ENCODE results near the gene CPSF2.
"Not testable (repeated sequence)": the region's sequence is repeated elsewhere in the genome, so short reads cannot be mapped to it uniquely, and the experiment has no call there.

CPSF2 gene

GRCh38 chr14:92161521-92161920 lies 39.8 kb downstream of the CPSF2 start:
- WGBS, result 96% methylated on average over 3 of the region's 3 CpGs
- H3K4me1 ChIP-seq (ENCODE audit: insufficient read depth, low read length), result no peaks in the 10 kb centered on the region
- no peak overlapping the region for H3K4me3 ChIP-seq (ENCODE audit: low read length)
- H3K27me3 ChIP-seq (ENCODE audit: insufficient read depth, low read length), result no peaks in the 10 kb centered on the region
- H3K9me3 ChIP-seq (ENCODE audit: insufficient read depth, low read depth, low read length), result peaks cover 23% of the 10 kb centered on the region
- no peak overlapping the region for H3K9ac ChIP-seq (ENCODE audit: low read depth, low read length)
- H3K36me3 ChIP-seq (ENCODE audit: insufficient read depth, low read length), result peaks cover 98% of the 10 kb centered on the region
- H3K27ac ChIP-seq (ENCODE audit: low read depth, low read length), result no peak overlapping the region

GRCh38 chr14:92164958-92165357 lies 43.2 kb downstream of the CPSF2 start:
- no peak overlapping the region for H3K9ac ChIP-seq (ENCODE audit: low read depth, low read length)
- WGBS, result 100% methylated on average over 2 of the region's 2 CpGs
- H3K36me3 ChIP-seq (ENCODE audit: insufficient read depth, low read length), result peaks cover 76% of the 10 kb centered on the region
- no peaks in the 10 kb centered on the region for H3K4me1 ChIP-seq (ENCODE audit: insufficient read depth, low read length)
- H3K9me3 ChIP-seq (ENCODE audit: insufficient read depth, low read depth, low read length), result peaks cover 23% of the 10 kb centered on the region
- H3K4me3 ChIP-seq (ENCODE audit: low read length), result no peak overlapping the region
- H3K27me3 ChIP-seq (ENCODE audit: insufficient read depth, low read length), result no peaks in the 10 kb centered on the region
- H3K27ac ChIP-seq (ENCODE audit: low read depth, low read length), result no peak overlapping the region

- H3K27ac ChIP-seq (ENCODE audit: low read depth, low read length), result no peak overlapping the region
- H3K9ac ChIP-seq (ENCODE audit: low read depth, low read length), result no peak overlapping the region
- H3K4me1 ChIP-seq (ENCODE audit: insufficient read depth, low read length), result no peaks in the 10 kb centered on the region
- 70% methylated on average over 2 of the region's 2 CpGs for WGBS
- H3K4me3 ChIP-seq (ENCODE audit: low read length), result no peak overlapping the region
- H3K27me3 ChIP-seq (ENCODE audit: insufficient read depth, low read length), result no peaks in the 10 kb centered on the region
- H3K36me3 ChIP-seq (ENCODE audit: insufficient read depth, low read length), result 0 out of 2 replicates have a peak, but pooled peaks cover 2% of the 10 kb centered on the region
- H3K9me3 ChIP-seq (ENCODE audit: insufficient read depth, low read depth, low read length), result no peaks in the 10 kb centered on the region
Observed at GRCh38 chr14:92173668-92174067, 51.9 kb downstream of the CPSF2 start.

GRCh38 chr14:92175811-92176210 lies 54.0 kb downstream of the CPSF2 start:
- H3K9me3 ChIP-seq (ENCODE audit: insufficient read depth, low read depth, low read length), result no peaks in the 10 kb centered on the region
- H3K27me3 ChIP-seq (ENCODE audit: insufficient read depth, low read length), result no peaks in the 10 kb centered on the region
- H3K36me3 ChIP-seq (ENCODE audit: insufficient read depth, low read length), result 0 out of 2 replicates have a peak, but pooled peaks cover 2% of the 10 kb centered on the region
- no peak overlapping the region for H3K27ac ChIP-seq (ENCODE audit: low read depth, low read length)
- no peaks in the 10 kb centered on the region for H3K4me1 ChIP-seq (ENCODE audit: insufficient read depth, low read length)
- WGBS, result 100% methylated on average over 1 of the region's 2 CpGs
- H3K4me3 ChIP-seq (ENCODE audit: low read length), result no peak overlapping the region
- H3K9ac ChIP-seq (ENCODE audit: low read depth, low read length), result no peak overlapping the region

- WGBS, result 92% methylated on average over 2 of the region's 2 CpGs
Observed at GRCh38 chr14:92176476-92176875, 54.7 kb downstream of the CPSF2 start.

GRCh38 chr14:92179178-92179577 lies 57.4 kb downstream of the CPSF2 start:
- H3K27ac ChIP-seq (ENCODE audit: low read depth, low read length); H3K27me3 ChIP-seq (ENCODE audit: insufficient read depth, low read length); H3K4me3 ChIP-seq (ENCODE audit: low read length); H3K9ac ChIP-seq (ENCODE audit: low read depth, low read length); H3K9me3 ChIP-seq (ENCODE audit: insufficient read depth, low read depth, low read length); H3K36me3 ChIP-seq (ENCODE audit: insufficient read depth, low read length); H3K4me1 ChIP-seq (ENCODE audit: insufficient read depth, low read length): not testable (repeated sequence)

More at GRCh38 chr14:92176476-92176875, 54.7 kb downstream of the CPSF2 start:
- H3K4me1 ChIP-seq (ENCODE audit: insufficient read depth, low read length), result no peaks in the 10 kb centered on the region
- no peaks in the 10 kb centered on the region for H3K9me3 ChIP-seq (ENCODE audit: insufficient read depth, low read depth, low read length)
- no peak overlapping the region for H3K4me3 ChIP-seq (ENCODE audit: low read length)
- no peaks in the 10 kb centered on the region for H3K36me3 ChIP-seq (ENCODE audit: insufficient read depth, low read length)
- no peak overlapping the region for H3K9ac ChIP-seq (ENCODE audit: low read depth, low read length)
- H3K27me3 ChIP-seq (ENCODE audit: insufficient read depth, low read length), result no peaks in the 10 kb centered on the region
- no peak overlapping the region for H3K27ac ChIP-seq (ENCODE audit: low read depth, low read length)

GRCh38 chr14:92185559-92185958 lies 63.8 kb downstream of the CPSF2 start:
- Histone ChIP-seq H3K27me3 (ENCODE audit: insufficient read depth, low read length) (no peaks in the 10 kb centered on the region), H3K4me3 (ENCODE audit: low read length) (no peak overlapping the region), H3K36me3 (ENCODE audit: insufficient read depth, low read length) (no peaks in the 10 kb centered on the region), H3K4me1 (ENCODE audit: insufficient read depth, low read length) (no peaks in the 10 kb centered on the region), H3K9ac (ENCODE audit: low read depth, low read length) (no peak overlapping the region), H3K9me3 (ENCODE audit: insufficient read depth, low read depth, low read length) (peaks cover 12% of the 10 kb centered on the region), H3K27ac (ENCODE audit: low read depth, low read length) (no peak overlapping the region)
- 95% methylated on average over 6 of the region's 6 CpGs for WGBS

GRCh38 chr14:92187616-92188015 lies 65.8 kb downstream of the CPSF2 start:
- 92% methylated on average over 23 of the region's 23 CpGs for WGBS
- H3K27ac ChIP-seq (ENCODE audit: low read depth, low read length); H3K27me3 ChIP-seq (ENCODE audit: insufficient read depth, low read length); H3K9ac ChIP-seq (ENCODE audit: low read depth, low read length); H3K4me1 ChIP-seq (ENCODE audit: insufficient read depth, low read length); H3K4me3 ChIP-seq (ENCODE audit: low read length); H3K36me3 ChIP-seq (ENCODE audit: insufficient read depth, low read length): not testable (repeated sequence)
- H3K9me3 ChIP-seq (ENCODE audit: insufficient read depth, low read depth, low read length), result peaks cover 12% of the 10 kb centered on the region

- H3K27me3 ChIP-seq (ENCODE audit: insufficient read depth, low read length), result no peaks in the 10 kb centered on the region
- H3K36me3 ChIP-seq (ENCODE audit: insufficient read depth, low read length), result no peaks in the 10 kb centered on the region
- H3K9me3 ChIP-seq (ENCODE audit: insufficient read depth, low read depth, low read length), result peaks cover 12% of the 10 kb centered on the region
- no peaks in the 10 kb centered on the region for H3K4me1 ChIP-seq (ENCODE audit: insufficient read depth, low read length)
- H3K27ac ChIP-seq (ENCODE audit: low read depth, low read length), result no peak overlapping the region
- WGBS, result 85% methylated on average over 6 of the region's 6 CpGs
- H3K4me3 ChIP-seq (ENCODE audit: low read length), result no peak overlapping the region
- no peak overlapping the region for H3K9ac ChIP-seq (ENCODE audit: low read depth, low read length)
Observed at GRCh38 chr14:92190768-92191167, 69.0 kb downstream of the CPSF2 start.

GRCh38 chr14:92198804-92199203 lies 77.0 kb downstream of the CPSF2 start:
- Histone ChIP-seq H3K9ac (ENCODE audit: low read depth, low read length) (no peak overlapping the region), H3K9me3 (ENCODE audit: insufficient read depth, low read depth, low read length) (no peaks in the 10 kb centered on the region), H3K36me3 (ENCODE audit: insufficient read depth, low read length) (no peaks in the 10 kb centered on the region), H3K27me3 (ENCODE audit: insufficient read depth, low read length) (peaks cover 7% of the 10 kb centered on the region; the same call in 1 of the 2 replicates), H3K27ac (ENCODE audit: low read depth, low read length) (no peak overlapping the region), H3K4me1 (ENCODE audit: insufficient read depth, low read length) (peaks cover 12% of the 10 kb centered on the region), H3K4me3 (ENCODE audit: low read length) (no peak overlapping the region)
- WGBS, result 89% methylated on average over 5 of the region's 5 CpGs

- peaks cover 7% of the 10 kb centered on the region; the same call in 1 of the 2 replicates for H3K27me3 ChIP-seq (ENCODE audit: insufficient read depth, low read length)
Observed at GRCh38 chr14:92199763-92200162, 78.0 kb downstream of the CPSF2 start.

GRCh38 chr14:92203116-92203515 lies 81.3 kb downstream of the CPSF2 start:
- H3K27ac ChIP-seq (ENCODE audit: low read depth, low read length), result no peak overlapping the region
- H3K9me3 ChIP-seq (ENCODE audit: insufficient read depth, low read depth, low read length), result no peaks in the 10 kb centered on the region
- H3K9ac ChIP-seq (ENCODE audit: low read depth, low read length), result no peak overlapping the region
- no peaks in the 10 kb centered on the region for H3K36me3 ChIP-seq (ENCODE audit: insufficient read depth, low read length)
- H3K4me3 ChIP-seq (ENCODE audit: low read length), result no peak overlapping the region
- peaks cover 11% of the 10 kb centered on the region; the same call in 1 of the 2 replicates for H3K4me1 ChIP-seq (ENCODE audit: insufficient read depth, low read length)
- 90% methylated on average over 7 of the region's 7 CpGs for WGBS
- peaks cover 7% of the 10 kb centered on the region; the same call in 1 of the 2 replicates for H3K27me3 ChIP-seq (ENCODE audit: insufficient read depth, low read length)

More at GRCh38 chr14:92199763-92200162, 78.0 kb downstream of the CPSF2 start:
- Histone ChIP-seq H3K36me3 (ENCODE audit: insufficient read depth, low read length) (no peaks in the 10 kb centered on the region), H3K4me1 (ENCODE audit: insufficient read depth, low read length) (peaks cover 12% of the 10 kb centered on the region), H3K27ac (ENCODE audit: low read depth, low read length) (no peak overlapping the region), H3K4me3 (ENCODE audit: low read length) (peak overlapping the region; percentile 31), H3K9me3 (ENCODE audit: insufficient read depth, low read depth, low read length) (no peaks in the 10 kb centered on the region), H3K9ac (ENCODE audit: low read depth, low read length) (no peak overlapping the region)
- WGBS, result 54% methylated on average over 5 of the region's 6 CpGs
